OCI-LY7 (cell line): ENCODE measurements around the gene PARP16. TPM values are rescaled to one million over a fixed set of nuclear protein-coding genes. Genes with fewer than 3 reads are reported as not detected.
A peak's percentile ranks its signal among the peaks of the same experiment; 100 is the strongest.

Source experiments
- BruUV-seq: library from RNA; stranded (reverse); fragments of 400-500 nt; replicated peaks from 2 replicates; lab custom pipeline; 2021; lab: Mats Ljungman, UMichigan
- CTCF ChIA-PET: fragments of 300-600 bp; sonication (Branson Sonifier 250); formaldehyde crosslinking; loops from one replicate; lab custom pipeline; 2022; ENCODE audit warnings: antibody characterized with exemption; ENCODE audit not compliant: unreplicated experiment; lab: Charles Lee
- POLR2A ChIA-PET: fragments of 300-600 bp; sonication (Branson Sonifier 250); formaldehyde crosslinking; loops from one replicate; lab custom pipeline; 2022; ENCODE audit warnings: antibody characterized with exemption; lab: Charles Lee
- DNase-seq: peaks from one replicate; pipeline ENCODE4 v3.0.0-alpha.2; 2015; ENCODE audit warnings: low spot score
- H2AFZ ChIP-seq: fragments of 200-600 bp; sonication (generic), shearing (Covaris generic); 2 replicates; pipeline ENCODE4 v1.6.1; 2014; ENCODE audit warnings: mild to moderate bottlenecking, antibody characterized with exemption, low read length, moderate library complexity
- H3K27ac ChIP-seq: fragments of 200-600 bp; sonication (generic); 2 replicates; pipeline ENCODE4 v1.5.1; 2014; ENCODE audit warnings: mixed run types, low read depth, mild to moderate bottlenecking, moderate library complexity, low read length, inconsistent platforms; ENCODE audit not compliant: poor library complexity, severe bottlenecking
- H3K36me3 ChIP-seq: fragments of 200-600 bp; sonication (generic); 2 replicates; pipeline ENCODE4 v1.6.1; 2014; ENCODE audit warnings: mild to moderate bottlenecking, antibody characterized with exemption, low read length, moderate library complexity, mixed read lengths; ENCODE audit not compliant: insufficient read depth
- H3K4me1 ChIP-seq: fragments of 200-600 bp; sonication (generic); 2 replicates; pipeline ENCODE4 v1.5.1; 2014; ENCODE audit warnings: mild to moderate bottlenecking, low read length; ENCODE audit not compliant: insufficient read depth, poor library complexity, severe bottlenecking
- H3K4me2 ChIP-seq: fragments of 200-600 bp; sonication (generic); 2 replicates; pipeline ENCODE4 v1.6.1; 2014; ENCODE audit warnings: mild to moderate bottlenecking, low read length
- H3K4me3 ChIP-seq: fragments of 200-600 bp; sonication (generic); 2 replicates; pipeline ENCODE4 v1.5.1; 2014; ENCODE audit warnings: mild to moderate bottlenecking, low read depth, low read length; ENCODE audit not compliant: poor library complexity, severe bottlenecking
- H3K79me2 ChIP-seq: fragments of 200-600 bp; sonication (generic); 2 replicates; pipeline ENCODE4 v1.6.1; 2016; ENCODE audit warnings: low read depth, mild to moderate bottlenecking, low read length, moderate library complexity, mixed read lengths; ENCODE audit not compliant: insufficient read depth
- H3K9me2 ChIP-seq: fragments of 200-600 bp; sonication (generic); 2 replicates; pipeline ENCODE4 v1.6.1; 2016; ENCODE audit warnings: mild to moderate bottlenecking, low read length, mixed read lengths; ENCODE audit not compliant: insufficient read depth
- H3K9me3 ChIP-seq: fragments of 200-600 bp; sonication (generic); 2 replicates; pipeline ENCODE4 v1.6.1; 2014; ENCODE audit warnings: mild to moderate bottlenecking, mixed run types, low read length, mixed read lengths
- H4K20me1 ChIP-seq: fragments of 200-600 bp; sonication (generic); 2 replicates; pipeline ENCODE4 v1.6.1; 2014; ENCODE audit warnings: mild to moderate bottlenecking, antibody characterized with exemption, low read length, moderate library complexity, mixed read lengths; ENCODE audit not compliant: insufficient read depth
- CTCF ChIP-seq: fragments of 200-600 bp; sonication (generic); conservative IDR thresholded peaks from 2 replicates; pipeline ENCODE4 v1.5.1; 2014; ENCODE audit warnings: mild to moderate bottlenecking, antibody characterized with exemption, low read length, moderate library complexity, mixed read lengths
- EZH2phosphoT487 ChIP-seq: fragments of 200-600 bp; sonication (generic); IDR thresholded peaks from 2 replicates; pipeline ENCODE4 v1.6.1; 2018; ENCODE audit warnings: low read depth, borderline replicate concordance, mild to moderate bottlenecking, mixed run types, antibody characterized with exemption, low read length, moderate library complexity, mixed read lengths
- intact Hi-C: fragments of 100-400 bp; cut with micrococcal nuclease; formaldehyde crosslinking; loops from one replicate; pipeline ENCODE4 v1.10.0; 2022; ENCODE audit not compliant: unreplicated experiment
- total RNA-seq, 2 experiments: library from RNA; depleted of rRNA in 1 of 2; stranded (reverse); fragments of >200 nt in 1 of 2; shearing (Covaris generic) in 1 of 2; gene quantifications; 2 replicates each; pipeline ENCODE4 v1.2.3, GENCODE V29; 2014 to 2022

PARP16 gene
- total RNA-seq, 2 experiments from 2014 or later = 21.2 to 24.9 TPM

GRCh38 chr15:65309882-65310418 is 23.3 kb upstream of the PARP16 start:
- no peak overlapping the region for H3K4me2 ChIP-seq
- no peaks in the 10 kb centered on the region for H4K20me1 ChIP-seq
- H3K36me3 ChIP-seq = no peaks in the 10 kb centered on the region
- no peaks in the 10 kb centered on the region for H3K79me2 ChIP-seq
- no TSS peak for BruUV-seq
- H3K9me3 ChIP-seq = no peaks in the 10 kb centered on the region
- TF ChIP-seq CTCF (no peak), EZH2phosphoT487 (no peak)
- no peaks in the 10 kb centered on the region for H3K9me2 ChIP-seq
- no peak overlapping the region for H3K4me3 ChIP-seq
- intact Hi-C loops = no loop called here
- H3K27ac ChIP-seq = no peak overlapping the region
- no peak for DNase-seq
- no peak overlapping the region for H2AFZ ChIP-seq
- POLR2A ChIA-PET = no interaction called here
- peaks cover 16% of the 10 kb centered on the region for H3K4me1 ChIP-seq
- CTCF ChIA-PET = interaction anchor here (0.7 kb wide), 1 partner anchor 23 kb away, joined by 5 read pairs; the partner anchor contains the start of gene PARP16

GRCh38 chr15:65307978-65308377 is 21.3 kb upstream of the PARP16 start:
- intact Hi-C loops = no loop called here
- ChIA-PET POLR2A (no interaction called here), CTCF (no interaction called here)
- DNase-seq = no peak
- Histone ChIP-seq H4K20me1 (no peaks in the 10 kb centered on the region), H3K36me3 (no peaks in the 10 kb centered on the region), H3K4me2 (no peak overlapping the region), H3K4me3 (no peak overlapping the region), H3K79me2 (no peaks in the 10 kb centered on the region), H3K9me3 (no peaks in the 10 kb centered on the region), H3K27ac (no peak overlapping the region), H3K9me2 (no peaks in the 10 kb centered on the region), H2AFZ (no peak overlapping the region), H3K4me1 (peaks cover 24% of the 10 kb centered on the region)
- no peak for TF ChIP-seq CTCF
- no peak for TF ChIP-seq EZH2phosphoT487
- BruUV-seq = no TSS peak

- CTCF ChIA-PET = no interaction called here
- H3K36me3 ChIP-seq = no peaks in the 10 kb centered on the region
- POLR2A ChIA-PET = interaction anchor here (0.6 to 0.7 kb wide), 3 partner anchors 9 to 612 kb away, joined by 3 read pairs; no protein-coding TSS in a partner anchor
- H3K4me3 ChIP-seq = no peak overlapping the region
- no peak overlapping the region; the same call in 1 of the 2 replicates for H2AFZ ChIP-seq
- BruUV-seq = no TSS peak
- H3K79me2 ChIP-seq = no peaks in the 10 kb centered on the region
- DNase-seq = no peak
- intact Hi-C loops = no loop called here
- H4K20me1 ChIP-seq = no peaks in the 10 kb centered on the region
- H3K4me2 ChIP-seq = peak overlapping the region; percentile 90; the same call in 1 of the 2 replicates
- H3K27ac ChIP-seq = no peak overlapping the region
- no peak for TF ChIP-seq EZH2phosphoT487
- no peak for TF ChIP-seq CTCF
- peaks cover 24% of the 10 kb centered on the region for H3K4me1 ChIP-seq
- no peaks in the 10 kb centered on the region for H3K9me3 ChIP-seq
- no peaks in the 10 kb centered on the region for H3K9me2 ChIP-seq
Measured at GRCh38 chr15:65306551-65306950, 19.9 kb upstream of the PARP16 start.
